ENCODE results near the gene PPIB.

PPIB gene

DNA sequence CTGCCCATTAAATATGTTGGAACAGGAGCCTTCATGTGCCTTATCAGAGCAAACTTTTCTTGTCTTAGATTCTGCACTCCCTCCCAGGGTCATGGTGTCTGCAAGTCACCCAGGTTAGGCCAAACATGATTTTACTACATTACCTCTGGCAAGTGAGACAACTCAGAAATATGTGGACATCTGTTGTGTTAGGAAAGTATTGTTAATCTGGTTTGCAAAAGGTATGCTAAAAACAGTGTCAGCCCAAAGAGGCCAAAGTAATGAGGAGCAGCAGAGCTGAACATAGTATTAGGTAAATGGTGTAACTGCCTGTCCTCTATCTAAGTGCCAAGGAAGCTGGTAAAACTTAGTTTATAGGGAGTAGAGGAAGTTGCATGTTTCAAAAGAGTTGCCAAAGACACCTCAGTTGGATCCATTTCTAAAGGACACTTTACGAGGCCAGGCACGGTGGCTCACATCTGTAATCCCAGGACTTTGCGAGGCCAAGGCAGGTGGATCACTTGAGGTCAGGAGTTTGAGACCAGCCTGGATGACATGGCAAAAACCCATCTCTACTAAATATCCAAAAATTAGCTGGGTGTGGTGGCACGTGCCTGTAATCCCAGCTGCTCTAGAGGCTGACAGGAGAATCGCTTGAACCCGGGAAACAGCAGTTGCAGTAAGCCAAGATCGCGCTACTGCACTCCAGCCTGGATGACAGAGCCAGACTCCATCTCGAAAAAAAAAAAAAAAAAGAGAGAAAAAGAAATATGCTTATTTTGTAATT lies 22.5 kb upstream of the PPIB start:
- Histone ChIP-seq H3K36me3 (ENCODE audit: control insufficient read depth, insufficient read depth, low read length) (peaks cover 9% of the 10 kb centered on the region), H3K27ac (ENCODE audit: insufficient read depth, low read length, poor library complexity, severe bottlenecking) (no peak overlapping the region)

DNA sequence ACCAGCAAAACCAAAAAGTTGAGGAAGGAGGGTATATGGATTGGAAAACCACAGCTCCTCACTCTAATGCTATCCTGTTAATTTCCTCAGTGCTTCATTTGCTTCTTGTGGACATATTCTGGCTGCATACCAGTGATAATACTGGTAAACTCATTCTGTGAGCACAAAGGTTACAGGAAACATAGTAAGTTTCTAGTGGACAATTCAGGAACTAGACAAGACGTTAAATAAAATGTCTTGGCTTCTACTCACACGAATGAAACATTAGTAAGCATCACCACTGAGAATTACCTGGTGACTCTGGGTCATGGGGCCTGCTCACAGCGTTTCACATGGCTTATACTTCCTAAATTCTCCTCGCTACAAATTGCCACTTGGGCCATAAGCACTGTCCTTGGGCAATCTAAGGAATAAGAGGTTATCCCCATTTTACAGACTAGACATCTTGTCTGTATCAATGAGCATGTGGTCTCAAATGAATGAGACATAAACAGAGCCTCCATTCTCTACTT lies 20.1 kb upstream of the PPIB start:
- Histone ChIP-seq H3K27ac (ENCODE audit: insufficient read depth, low read length, poor library complexity, severe bottlenecking) (no peak overlapping the region), H3K27me3 (replicated peaks; ENCODE audit: control insufficient read depth, insufficient read depth, low read length, poor library complexity, severe bottlenecking) (no peaks in the 10 kb centered on the region), H3K36me3 (ENCODE audit: control insufficient read depth, insufficient read depth, low read length) (peaks cover 19% of the 10 kb centered on the region), H3K4me1 (ENCODE audit: control insufficient read depth, insufficient read depth, low read length, poor library complexity, severe bottlenecking) (no peaks in the 10 kb centered on the region), H3K9me3 (ENCODE audit: control insufficient read depth, low read length) (no peaks in the 10 kb centered on the region), H3K4me3 (ENCODE audit: insufficient read depth, low read depth, low read length, poor library complexity, severe bottlenecking) (no peak overlapping the region)
- no peak for DNase-seq

More for the DNA sequence above, 22.5 kb upstream of the PPIB start:
- Histone ChIP-seq H3K27me3 (replicated peaks; ENCODE audit: control insufficient read depth, insufficient read depth, low read length, poor library complexity, severe bottlenecking) (no peaks in the 10 kb centered on the region), H3K4me3 (ENCODE audit: insufficient read depth, low read depth, low read length, poor library complexity, severe bottlenecking) (no peak overlapping the region), H3K4me1 (ENCODE audit: control insufficient read depth, insufficient read depth, low read length, poor library complexity, severe bottlenecking) (no peaks in the 10 kb centered on the region), H3K9me3 (ENCODE audit: control insufficient read depth, low read length) (no peaks in the 10 kb centered on the region)
- DNase-seq: no peak

DNA sequence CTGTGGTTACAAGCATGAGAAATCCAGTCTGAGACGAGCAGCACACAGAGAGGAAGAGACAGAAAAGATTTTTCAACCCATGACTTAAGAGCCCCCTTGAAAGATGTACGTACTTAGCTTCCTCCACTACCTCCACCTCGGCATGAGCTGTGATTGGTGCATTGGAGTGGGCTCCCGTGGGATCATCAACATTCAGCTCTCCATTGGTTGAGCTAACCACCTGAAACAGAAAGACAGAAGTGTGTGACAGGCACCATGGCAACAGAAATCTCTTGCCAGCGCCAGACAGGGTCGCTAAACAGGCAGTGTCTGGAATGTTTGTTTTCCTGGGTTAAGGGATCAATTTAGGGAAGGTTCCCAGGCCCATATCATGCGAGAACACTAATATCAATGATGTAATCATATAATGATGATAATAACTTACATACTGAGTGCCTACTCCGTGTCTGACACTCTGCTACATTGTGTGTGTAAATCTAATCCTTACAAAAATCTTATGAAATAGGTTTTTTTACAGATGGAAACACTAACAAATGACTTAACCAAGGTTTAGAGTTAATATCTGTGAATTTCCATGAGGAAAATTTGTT lies 17.5 kb upstream of the PPIB start:
- H3K4me3 ChIP-seq (ENCODE audit: insufficient read depth, low read depth, low read length, poor library complexity, severe bottlenecking): no peak overlapping the region
- H3K4me1 ChIP-seq (ENCODE audit: control insufficient read depth, insufficient read depth, low read length, poor library complexity, severe bottlenecking): no peaks in the 10 kb centered on the region
- no peaks in the 10 kb centered on the region for H3K9me3 ChIP-seq (ENCODE audit: control insufficient read depth, low read length)
- DNase-seq: no peak
- H3K27me3 ChIP-seq (replicated peaks; ENCODE audit: control insufficient read depth, insufficient read depth, low read length, poor library complexity, severe bottlenecking): no peaks in the 10 kb centered on the region
- H3K27ac ChIP-seq (ENCODE audit: insufficient read depth, low read length, poor library complexity, severe bottlenecking): no peak overlapping the region
- peaks cover 22% of the 10 kb centered on the region for H3K36me3 ChIP-seq (ENCODE audit: control insufficient read depth, insufficient read depth, low read length)

DNA sequence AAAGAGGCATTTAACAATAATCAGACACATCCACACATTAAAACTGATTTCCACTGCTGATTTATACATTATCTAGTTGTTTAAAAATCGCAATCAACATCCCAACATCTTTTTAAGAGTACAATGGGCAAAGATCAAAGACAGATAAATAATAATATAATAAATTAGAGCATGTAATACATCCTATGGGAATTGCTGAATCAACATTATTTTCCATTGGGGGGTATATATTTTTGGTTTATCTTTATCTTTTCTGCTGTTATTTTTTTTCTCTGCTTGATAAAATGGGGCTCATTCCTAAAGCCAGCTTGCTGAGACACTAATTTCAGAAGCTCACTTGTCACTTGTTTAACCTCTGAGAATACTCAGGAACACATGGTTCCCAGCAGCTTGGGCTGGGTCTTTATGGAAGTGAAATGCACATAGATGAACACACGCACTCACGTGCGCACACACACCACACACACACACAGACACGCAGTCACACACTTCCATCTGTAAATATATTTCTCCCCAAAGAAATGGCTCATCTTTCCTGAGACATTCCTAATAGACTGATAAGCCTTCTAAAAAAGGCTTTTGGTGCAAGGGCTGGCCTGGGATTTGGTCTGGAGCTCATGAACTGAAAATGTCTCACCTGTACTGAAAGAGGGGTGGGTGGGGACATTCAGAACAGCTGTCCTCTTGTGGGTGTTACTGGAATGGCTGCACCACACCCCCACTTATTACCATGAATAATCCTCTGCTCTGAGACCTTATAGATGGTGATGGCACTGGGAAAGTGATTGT lies 3.5 kb upstream of the PPIB start:
- no peak for DNase-seq
- no peaks in the 10 kb centered on the region for H3K27me3 ChIP-seq (replicated peaks; ENCODE audit: control insufficient read depth, insufficient read depth, low read length, poor library complexity, severe bottlenecking)
- no peak overlapping the region for H3K27ac ChIP-seq (ENCODE audit: insufficient read depth, low read length, poor library complexity, severe bottlenecking)

DNA sequence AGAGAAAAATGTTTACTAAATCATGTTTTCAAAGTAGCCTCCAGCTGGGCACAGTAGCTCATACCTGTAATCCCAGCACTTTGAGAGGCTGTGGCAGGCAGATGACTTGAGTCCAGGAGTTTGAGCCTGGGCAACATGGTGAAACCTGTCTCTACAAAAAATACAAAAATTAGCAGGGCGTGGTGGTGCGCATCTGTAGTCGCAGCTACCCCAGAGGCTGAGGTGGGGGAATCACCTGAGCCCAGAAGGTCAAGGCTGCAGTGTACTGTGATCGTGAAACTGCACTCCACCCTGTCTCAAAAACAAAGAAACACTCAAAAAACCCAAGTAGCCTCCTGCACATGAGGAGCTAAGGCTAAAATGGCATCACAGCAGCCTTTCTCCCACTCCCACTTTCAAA lies 1.6 kb upstream of the PPIB start:
- Histone ChIP-seq H3K36me3 (ENCODE audit: control insufficient read depth, insufficient read depth, low read length) (peaks cover 10% of the 10 kb centered on the region), H3K27ac (ENCODE audit: insufficient read depth, low read length, poor library complexity, severe bottlenecking) (no peak overlapping the region), H3K4me1 (ENCODE audit: control insufficient read depth, insufficient read depth, low read length, poor library complexity, severe bottlenecking) (peaks cover 20% of the 10 kb centered on the region), H3K27me3 (replicated peaks; ENCODE audit: control insufficient read depth, insufficient read depth, low read length, poor library complexity, severe bottlenecking) (no peaks in the 10 kb centered on the region), H3K9me3 (ENCODE audit: control insufficient read depth, low read length) (no peaks in the 10 kb centered on the region), H3K4me3 (ENCODE audit: insufficient read depth, low read depth, low read length, poor library complexity, severe bottlenecking) (no peak overlapping the region)
- no peak for DNase-seq

More for the DNA sequence above, 3.5 kb upstream of the PPIB start:
- Histone ChIP-seq H3K36me3 (ENCODE audit: control insufficient read depth, insufficient read depth, low read length) (peaks cover 8% of the 10 kb centered on the region), H3K9me3 (ENCODE audit: control insufficient read depth, low read length) (no peaks in the 10 kb centered on the region), H3K4me3 (ENCODE audit: insufficient read depth, low read depth, low read length, poor library complexity, severe bottlenecking) (no peak overlapping the region), H3K4me1 (ENCODE audit: control insufficient read depth, insufficient read depth, low read length, poor library complexity, severe bottlenecking) (peaks cover 11% of the 10 kb centered on the region)

DNA sequence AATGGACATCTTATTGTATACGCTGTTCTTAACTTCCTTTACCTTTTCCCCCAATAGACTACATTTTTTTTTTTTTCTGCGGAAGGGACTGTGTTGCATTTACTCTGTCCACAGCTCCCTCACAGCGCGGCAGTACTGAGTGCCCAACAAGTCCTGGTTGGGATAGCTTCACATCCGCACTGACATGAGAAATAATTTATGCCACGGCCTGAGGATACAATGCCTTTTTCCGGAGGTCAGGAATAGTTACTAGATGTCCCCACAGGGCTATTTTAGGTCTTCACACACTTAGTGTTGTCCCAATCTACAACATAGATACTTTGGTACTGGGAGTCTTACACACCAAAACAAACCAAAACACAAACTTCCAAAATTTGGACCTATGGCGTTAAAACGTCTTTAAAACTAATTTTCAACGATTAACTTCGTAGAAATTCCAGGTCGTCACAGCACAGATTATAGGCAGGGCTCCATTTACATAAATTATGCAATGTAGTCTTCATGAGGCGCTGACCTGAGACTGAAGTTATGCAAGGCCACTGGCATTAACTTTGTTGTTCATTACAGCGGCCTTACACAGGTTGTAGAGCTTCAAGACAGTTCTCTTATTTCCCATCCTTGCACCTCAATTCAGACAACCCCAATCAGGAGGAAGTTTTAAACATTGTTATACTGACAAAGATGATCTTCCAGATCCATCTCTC lies 989 bp upstream of the PPIB start:
- no peaks in the 10 kb centered on the region for H3K27me3 ChIP-seq (replicated peaks; ENCODE audit: control insufficient read depth, insufficient read depth, low read length, poor library complexity, severe bottlenecking)
- peak overlapping the region; percentile 46 for H3K4me3 ChIP-seq (ENCODE audit: insufficient read depth, low read depth, low read length, poor library complexity, severe bottlenecking)
- no peaks in the 10 kb centered on the region for H3K9me3 ChIP-seq (ENCODE audit: control insufficient read depth, low read length)
- no peak for DNase-seq
- peak overlapping the region; percentile 72 for H3K27ac ChIP-seq (ENCODE audit: insufficient read depth, low read length, poor library complexity, severe bottlenecking)
- peaks cover 20% of the 10 kb centered on the region for H3K4me1 ChIP-seq (ENCODE audit: control insufficient read depth, insufficient read depth, low read length, poor library complexity, severe bottlenecking)
- peaks cover 16% of the 10 kb centered on the region for H3K36me3 ChIP-seq (ENCODE audit: control insufficient read depth, insufficient read depth, low read length)

DNA sequence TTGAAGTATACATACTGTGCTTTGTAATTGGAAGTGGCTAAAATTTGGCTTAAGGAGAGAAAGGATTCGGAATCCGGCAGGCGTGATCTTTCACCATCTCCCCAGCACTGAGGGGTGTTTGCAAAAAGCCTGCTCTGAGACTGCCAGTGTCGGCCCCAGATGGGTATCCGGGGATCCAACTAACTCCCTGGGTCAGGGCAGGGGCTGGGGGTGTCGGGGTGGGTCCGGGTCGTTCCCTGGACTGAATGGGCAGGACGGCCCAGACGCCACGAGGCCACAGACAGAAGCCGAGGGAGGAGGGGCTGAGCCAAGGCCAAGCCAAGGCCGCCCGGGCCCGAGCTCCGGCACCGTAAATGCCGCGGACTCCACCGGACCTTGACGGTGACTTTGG lies 349 bp downstream of the PPIB start:
- DNase-seq: no peak
- peak overlapping the region; percentile 93 for H3K27ac ChIP-seq (ENCODE audit: insufficient read depth, low read length, poor library complexity, severe bottlenecking)
- peaks cover 20% of the 10 kb centered on the region for H3K4me1 ChIP-seq (ENCODE audit: control insufficient read depth, insufficient read depth, low read length, poor library complexity, severe bottlenecking)
- no peaks in the 10 kb centered on the region for H3K27me3 ChIP-seq (replicated peaks; ENCODE audit: control insufficient read depth, insufficient read depth, low read length, poor library complexity, severe bottlenecking)
- peaks cover 30% of the 10 kb centered on the region for H3K36me3 ChIP-seq (ENCODE audit: control insufficient read depth, insufficient read depth, low read length)
- H3K4me3 ChIP-seq (ENCODE audit: insufficient read depth, low read depth, low read length, poor library complexity, severe bottlenecking): peak overlapping the region; percentile 90
- H3K9me3 ChIP-seq (ENCODE audit: control insufficient read depth, low read length): no peaks in the 10 kb centered on the region

DNA sequence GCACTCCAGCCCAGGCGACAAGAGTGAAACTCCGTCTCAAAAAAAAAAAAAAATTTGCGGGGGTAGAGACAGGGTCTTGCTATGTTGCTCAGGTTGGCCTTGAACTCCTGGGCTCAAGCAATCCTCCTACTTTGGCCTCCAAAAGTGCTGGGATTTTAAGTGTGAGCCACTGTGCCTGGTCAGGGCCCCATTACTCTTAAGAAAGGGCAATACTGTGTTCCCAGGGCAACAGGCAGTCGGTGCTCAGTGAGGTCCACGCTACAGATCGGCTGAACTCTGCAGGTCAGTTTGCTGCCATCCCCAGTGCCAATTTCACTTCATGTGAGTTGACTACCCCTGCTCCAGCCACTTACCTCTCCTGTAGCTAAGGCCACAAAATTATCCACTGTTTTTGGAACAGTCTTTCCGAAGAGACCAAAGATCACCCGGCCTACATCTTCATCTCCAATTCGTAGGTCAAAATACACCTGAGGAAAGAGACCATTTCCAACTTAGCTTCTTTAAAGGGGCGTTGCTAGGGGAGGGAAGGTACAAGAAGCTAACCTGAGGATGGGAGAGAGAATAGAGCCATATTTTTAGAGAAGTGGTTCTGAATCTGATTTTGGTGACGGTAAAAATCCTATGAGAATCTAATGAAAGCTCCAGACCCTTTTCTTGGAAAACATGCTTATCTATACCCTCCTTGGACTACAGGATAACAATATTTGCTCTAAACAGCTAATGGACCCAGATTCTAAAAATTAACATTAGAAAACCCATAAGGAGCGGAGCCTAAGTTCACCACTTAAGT lies 939 bp downstream of the PPIB start:
- Histone ChIP-seq H3K27me3 (replicated peaks; ENCODE audit: control insufficient read depth, insufficient read depth, low read length, poor library complexity, severe bottlenecking) (no peaks in the 10 kb centered on the region), H3K27ac (ENCODE audit: insufficient read depth, low read length, poor library complexity, severe bottlenecking) (peak overlapping the region; percentile 93), H3K4me3 (ENCODE audit: insufficient read depth, low read depth, low read length, poor library complexity, severe bottlenecking) (peak overlapping the region; percentile 90), H3K4me1 (ENCODE audit: control insufficient read depth, insufficient read depth, low read length, poor library complexity, severe bottlenecking) (peaks cover 20% of the 10 kb centered on the region), H3K9me3 (ENCODE audit: control insufficient read depth, low read length) (no peaks in the 10 kb centered on the region), H3K36me3 (ENCODE audit: control insufficient read depth, insufficient read depth, low read length) (peaks cover 36% of the 10 kb centered on the region)
- DNase-seq: no peak

All from effector memory CD4-positive, alpha-beta T cell (primary cell).